Measurements from ENCODE around the gene HES3. TPM values are rescaled to one million over a fixed set of nuclear protein-coding genes. Genes with fewer than 3 reads are reported as not detected.
A peak's percentile ranks its signal among the peaks of the same experiment; 100 is the strongest.

HES3 gene
- total and polyA plus RNA-seq, 8 donors, result not detected

DNA sequence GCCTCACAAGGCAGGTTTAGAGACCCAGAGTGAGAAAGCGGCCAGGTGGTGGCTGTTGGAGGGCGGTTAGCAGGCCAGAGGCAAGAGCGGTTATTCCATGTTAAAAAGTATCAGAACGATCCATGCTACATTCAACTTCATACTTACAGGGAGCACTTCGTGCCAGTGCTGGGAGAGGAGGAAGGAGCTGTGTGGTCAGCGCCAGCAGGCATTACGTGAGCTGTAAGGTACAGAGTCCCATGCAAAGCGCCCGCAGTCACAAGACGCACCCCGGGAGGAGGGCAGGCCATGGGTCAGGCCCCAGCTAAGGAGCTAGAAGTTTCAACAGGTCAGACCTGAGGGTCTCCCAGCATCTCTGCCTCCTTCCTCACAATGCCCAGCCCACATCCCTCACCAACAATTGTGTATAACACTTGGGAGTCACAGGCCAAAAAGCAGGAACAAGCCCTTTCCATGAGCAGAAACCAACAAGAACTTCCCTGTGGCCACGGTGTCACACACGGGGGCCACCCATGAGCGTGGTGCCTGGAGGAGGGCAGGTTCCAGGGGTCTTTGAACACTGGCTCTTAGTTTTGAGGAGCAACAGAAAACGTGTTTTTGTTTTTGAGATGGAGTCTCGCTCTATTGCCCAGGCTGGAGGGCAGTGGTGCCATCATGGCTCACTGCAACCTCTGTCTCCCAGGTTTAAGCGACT lies 38.7 kb downstream of the HES3 start:
- Histone ChIP-seq H3K36me3 (no peaks in the 10 kb centered on the region), H3K9me3 (no peaks in the 10 kb centered on the region), H3K4me3 (no peak overlapping the region), H3K27me3 (no peaks in the 10 kb centered on the region), H3K27ac (no peak overlapping the region), H3K4me1 (no peaks in the 10 kb centered on the region)
- intact Hi-C loops (cut with DNase I), result no loop called here
- no peak for ATAC-seq
- TF ChIP-seq, protein P1, sequence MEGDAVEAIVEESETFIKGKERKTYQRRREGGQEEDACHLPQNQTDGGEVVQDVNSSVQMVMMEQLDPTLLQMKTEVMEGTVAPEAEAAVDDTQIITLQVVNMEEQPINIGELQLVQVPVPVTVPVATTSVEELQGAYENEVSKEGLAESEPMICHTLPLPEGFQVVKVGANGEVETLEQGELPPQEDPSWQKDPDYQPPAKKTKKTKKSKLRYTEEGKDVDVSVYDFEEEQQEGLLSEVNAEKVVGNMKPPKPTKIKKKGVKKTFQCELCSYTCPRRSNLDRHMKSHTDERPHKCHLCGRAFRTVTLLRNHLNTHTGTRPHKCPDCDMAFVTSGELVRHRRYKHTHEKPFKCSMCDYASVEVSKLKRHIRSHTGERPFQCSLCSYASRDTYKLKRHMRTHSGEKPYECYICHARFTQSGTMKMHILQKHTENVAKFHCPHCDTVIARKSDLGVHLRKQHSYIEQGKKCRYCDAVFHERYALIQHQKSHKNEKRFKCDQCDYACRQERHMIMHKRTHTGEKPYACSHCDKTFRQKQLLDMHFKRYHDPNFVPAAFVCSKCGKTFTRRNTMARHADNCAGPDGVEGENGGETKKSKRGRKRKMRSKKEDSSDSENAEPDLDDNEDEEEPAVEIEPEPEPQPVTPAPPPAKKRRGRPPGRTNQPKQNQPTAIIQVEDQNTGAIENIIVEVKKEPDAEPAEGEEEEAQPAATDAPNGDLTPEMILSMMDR (IDR thresholded peaks at IDR 0.05), result no peak
- DNase-seq, result no peak
- no peak for FAIRE-seq
- 90 to 95% methylated on average over 17 of the region's 17 CpGs for WGBS, 2 donors

DNA sequence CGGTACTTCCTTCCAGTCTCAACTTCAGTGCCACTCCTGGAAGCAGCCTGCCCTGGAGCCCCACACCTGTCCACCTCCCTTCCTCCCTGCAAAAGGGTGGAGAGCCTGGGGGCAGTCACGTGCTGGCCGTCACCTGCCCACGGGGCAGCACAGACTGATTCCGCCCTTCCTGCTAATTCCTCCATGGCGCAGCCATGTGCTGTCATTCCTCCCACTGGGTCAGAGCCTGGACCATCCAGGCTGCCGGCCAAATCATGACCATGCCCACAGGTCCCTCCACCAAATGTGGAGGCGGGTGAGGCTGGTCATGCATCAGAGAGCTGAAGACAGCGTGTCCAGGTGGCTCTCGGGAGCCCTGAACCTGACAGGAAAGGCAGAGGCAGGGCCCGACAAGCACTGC lies 41.4 kb downstream of the HES3 start:
- no peaks in the 10 kb centered on the region for H3K9me3 ChIP-seq
- TF ChIP-seq, protein P1 (IDR thresholded peaks at IDR 0.05), result no peak
- no peak for ATAC-seq
- intact Hi-C loops (cut with DNase I), result no loop called here
- no peaks in the 10 kb centered on the region for H3K4me1 ChIP-seq
- H3K36me3 ChIP-seq, result no peaks in the 10 kb centered on the region
- H3K27me3 ChIP-seq, result no peaks in the 10 kb centered on the region
- no peak overlapping the region for H3K27ac ChIP-seq
- DNase-seq, result no peak
- H3K4me3 ChIP-seq, result no peak overlapping the region
- FAIRE-seq, result no peak
- 94 to 95% methylated on average over 11 of the region's 11 CpGs for WGBS, 2 donors

GRCh38 chr1:6286266-6286665 lies 42.3 kb downstream of the HES3 start:
- no peak for ATAC-seq
- TF ChIP-seq, protein P1 (IDR thresholded peaks at IDR 0.05), result no peak
- WGBS, 2 donors, result 90 to 96% methylated on average over 8 of the region's 8 CpGs
- no peak for FAIRE-seq
- intact Hi-C loops (cut with DNase I), result no loop called here
- no peaks in the 10 kb centered on the region for H3K4me1 ChIP-seq
- H3K4me3 ChIP-seq, result no peak overlapping the region
- peak in 1 of 6 donors; percentile 11 for DNase-seq
- H3K27me3 ChIP-seq, result no peaks in the 10 kb centered on the region
- H3K27ac ChIP-seq, result no peak overlapping the region
- H3K9me3 ChIP-seq, result no peaks in the 10 kb centered on the region
- H3K36me3 ChIP-seq, result no peaks in the 10 kb centered on the region

GRCh38 chr1:6287029-6287428 lies 43.0 kb downstream of the HES3 start:
- ATAC-seq, result no peak
- TF ChIP-seq, protein P1 (IDR thresholded peaks at IDR 0.05), result no peak
- no peaks in the 10 kb centered on the region for H3K4me1 ChIP-seq
- intact Hi-C loops (cut with DNase I), result no loop called here
- no peaks in the 10 kb centered on the region for H3K36me3 ChIP-seq
- no peaks in the 10 kb centered on the region for H3K9me3 ChIP-seq
- no peaks in the 10 kb centered on the region for H3K27me3 ChIP-seq
- no peak for FAIRE-seq
- WGBS, 2 donors, result 76 to 81% methylated on average over 13 of the region's 13 CpGs
- no peak overlapping the region for H3K27ac ChIP-seq
- H3K4me3 ChIP-seq, result no peak overlapping the region
- peak in 1 of 6 donors; percentile 48 for DNase-seq

DNA sequence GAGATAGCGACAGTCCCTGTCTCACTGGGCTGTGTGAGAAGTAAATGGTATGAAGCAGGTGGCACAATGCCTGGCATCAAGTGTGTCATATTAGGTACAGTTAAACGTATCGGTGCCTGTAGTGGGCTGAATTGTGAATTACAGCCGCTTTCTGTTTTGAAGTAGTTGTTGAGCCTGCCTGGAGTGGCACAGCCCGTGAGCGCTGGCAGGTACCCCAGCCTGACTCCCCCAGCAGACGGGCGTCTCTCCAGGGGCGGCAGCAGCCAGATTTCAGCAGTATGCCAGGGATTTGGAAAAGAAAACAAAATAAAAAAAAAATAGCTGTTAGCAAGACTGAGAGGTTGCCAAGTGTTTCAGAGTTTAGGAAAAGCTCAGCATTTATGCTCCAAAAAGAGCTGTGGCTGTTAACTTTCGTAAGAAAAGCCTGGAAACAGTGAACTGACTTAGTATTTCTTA lies 43.5 kb downstream of the HES3 start:
- no peak for FAIRE-seq
- Histone ChIP-seq H3K9me3 (no peaks in the 10 kb centered on the region), H3K27ac (no peak overlapping the region), H3K4me3 (no peak overlapping the region), H3K4me1 (no peaks in the 10 kb centered on the region), H3K27me3 (no peaks in the 10 kb centered on the region), H3K36me3 (no peaks in the 10 kb centered on the region)
- peak in 1 of 6 donors; percentile 27 for DNase-seq
- intact Hi-C loops (cut with DNase I), result no loop called here
- ATAC-seq, result peak in 3 of 4 donors; percentile 22 to 66 (median 50)
- TF ChIP-seq, protein P1 (IDR thresholded peaks at IDR 0.05), result no peak
- 50 to 64% methylated on average over 10 of the region's 10 CpGs for WGBS, 2 donors
